ENCODE results near the gene HSFX4. TPM values are rescaled to one million over a fixed set of nuclear protein-coding genes. Genes with fewer than 3 reads are reported as not detected.
"Not testable (repeated sequence)": the region's sequence is repeated elsewhere in the genome, so short reads cannot be mapped to it uniquely, and the experiment has no call there.

HSFX4 gene
- total RNA-seq, 1 experiment from 2014 or later: not detected

GRCh38 chrX:149937871-149938426 is 8.6 kb downstream of the HSFX4 start:
- DNase-seq (ENCODE audit: low read depth): peak; percentile 9

DNA sequence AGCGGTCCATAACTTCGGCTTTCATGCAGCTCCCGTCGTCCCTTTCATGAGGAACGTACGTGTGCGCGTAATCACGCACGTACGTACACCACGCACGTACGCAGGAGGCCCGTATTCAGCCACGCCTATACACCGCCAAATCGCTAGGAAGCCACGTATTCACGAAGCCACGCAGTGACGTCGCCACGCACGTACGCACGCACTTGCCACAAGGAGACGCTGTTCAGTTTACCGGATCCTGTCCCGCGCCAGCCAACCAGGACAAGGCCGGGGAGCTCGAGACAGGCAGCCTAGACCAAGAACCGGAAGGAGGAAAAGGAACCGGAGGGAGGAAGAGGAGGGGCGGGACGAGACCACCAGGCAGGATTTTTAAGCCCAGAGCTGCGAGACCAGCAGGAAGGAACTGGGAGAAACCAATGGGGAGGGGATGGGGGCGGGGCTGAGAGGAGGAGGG is 9.1 kb downstream of the HSFX4 start, which contains the start of gene EOLA2:
EOLA2 (minus strand) TSS at position 65 of the 454 bp plus-strand sequence. CDS start 4,617 bp downstream, outside the sequence.
- DNase-seq (ENCODE audit: low read depth): peak; percentile 99

- DNase-seq (ENCODE audit: low read depth): peak; percentile 92
These were observed 9.7 kb downstream of the HSFX4 start for GRCh38 chrX:149938881-149939654.

GRCh38 chrX:149939655-149939904 is 10.2 kb downstream of the HSFX4 start:
- no peak for DNase-seq (ENCODE audit: low read depth)

GRCh38 chrX:149939905-149940673 is 10.7 kb downstream of the HSFX4 start:
- DNase-seq (ENCODE audit: low read depth): peak; percentile 98

- DNase-seq (ENCODE audit: low read depth): not testable (repeated sequence)
These were observed 11.3 kb downstream of the HSFX4 start for GRCh38 chrX:149940674-149941024.

- DNase-seq (ENCODE audit: low read depth): not testable (repeated sequence)
These were observed 15.8 kb downstream of the HSFX4 start for GRCh38 chrX:149945087-149945670.

DNA sequence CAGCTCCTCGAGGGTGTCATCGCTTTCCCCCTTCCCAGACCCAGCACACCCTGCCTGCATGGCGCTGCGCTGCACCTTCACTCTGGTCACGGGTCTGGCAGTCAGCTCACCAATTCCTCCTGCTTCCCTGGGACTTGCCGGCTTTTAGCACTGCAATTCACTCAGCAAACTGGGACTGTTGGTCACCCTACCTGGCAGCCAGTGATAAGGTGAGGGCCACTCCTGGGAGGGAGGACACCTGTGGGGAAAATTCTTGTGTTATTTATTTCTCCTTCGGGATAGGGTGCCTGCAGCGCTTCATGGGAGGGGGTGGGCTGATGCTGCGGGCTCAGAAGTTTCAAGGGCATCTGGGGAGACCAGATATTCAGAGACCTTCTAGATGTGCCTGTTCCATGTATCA is 16.4 kb downstream of the HSFX4 start:
- DNase-seq (ENCODE audit: low read depth): not testable (repeated sequence)

- DNase-seq (ENCODE audit: low read depth): not testable (repeated sequence)
These were observed 17.6 kb downstream of the HSFX4 start for GRCh38 chrX:149946932-149947331.

DNA sequence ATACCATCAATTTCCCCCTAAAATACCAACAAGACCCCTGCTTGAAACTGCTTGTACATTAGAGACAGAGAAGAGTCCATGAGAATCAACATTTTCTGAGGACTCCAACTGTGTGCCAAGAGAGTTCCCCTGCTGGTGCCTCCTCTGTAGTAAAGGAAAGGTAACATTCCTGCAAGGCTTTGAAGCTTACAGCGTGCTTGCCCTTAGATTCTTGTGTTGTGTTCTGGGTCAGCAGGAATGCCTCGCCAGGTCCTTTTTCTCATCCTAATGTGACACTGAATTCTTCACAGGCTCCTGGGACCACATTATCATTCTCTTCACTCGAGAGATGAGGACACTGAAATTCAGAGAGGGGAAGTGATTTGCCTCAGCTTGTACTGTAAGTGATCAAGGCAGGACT is 18.6 kb downstream of the HSFX4 start:
- no peak for DNase-seq (ENCODE audit: low read depth)

DNA sequence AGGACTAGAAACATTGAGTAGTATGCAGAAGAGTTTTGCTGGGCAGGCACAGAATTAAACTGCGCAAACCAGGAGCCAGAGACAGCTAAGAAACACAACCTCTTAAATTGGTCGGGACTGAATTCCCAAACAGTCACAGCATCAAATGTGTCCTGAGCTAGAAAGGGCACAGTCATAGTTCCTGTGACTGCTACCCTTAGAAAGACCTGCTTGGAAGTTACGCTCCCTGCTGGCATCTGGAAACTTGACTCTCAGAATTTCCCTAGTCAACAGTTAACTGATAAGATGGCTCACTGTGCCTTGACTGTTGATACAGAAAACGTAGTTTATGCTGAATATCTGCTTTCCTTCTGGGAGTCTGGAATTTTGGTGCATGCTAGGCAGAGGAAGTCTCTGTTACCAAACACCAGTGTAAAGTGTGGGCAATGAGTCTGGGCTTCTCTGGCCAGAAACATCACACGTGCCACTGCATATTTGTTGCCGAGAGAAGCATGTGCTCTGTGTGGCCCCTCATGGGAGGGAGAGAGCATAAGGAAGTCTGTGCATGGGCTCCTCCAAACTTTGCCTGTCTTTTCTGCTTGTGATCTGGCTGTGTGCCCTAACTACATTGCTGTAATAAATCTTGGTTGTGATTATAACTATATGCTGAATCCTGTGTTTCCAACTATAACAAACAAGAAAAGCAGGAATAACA is 20.5 kb downstream of the HSFX4 start:
- DNase-seq (ENCODE audit: low read depth): no peak

DNA sequence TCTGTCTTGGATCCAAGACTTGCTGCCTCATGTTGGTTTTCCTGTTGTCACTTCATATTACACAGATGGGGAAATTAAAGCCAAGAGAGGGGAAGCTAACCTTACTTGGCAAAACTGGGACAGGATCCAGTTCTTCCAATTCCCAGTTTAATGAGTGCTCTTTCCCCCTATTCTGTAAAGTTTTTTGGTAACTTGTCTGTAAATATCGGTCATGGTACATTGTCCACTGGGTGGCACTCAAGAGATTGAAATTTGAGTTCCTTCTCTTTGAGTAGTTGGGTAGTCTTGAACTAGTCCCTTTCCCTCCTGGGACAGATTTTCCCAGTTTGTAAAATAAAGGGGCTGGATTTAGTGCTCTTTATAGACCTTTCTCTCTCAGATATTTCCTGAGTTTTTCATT is 21.3 kb downstream of the HSFX4 start:
- DNase-seq (ENCODE audit: low read depth): peak; percentile 57

GRCh38 chrX:149961572-149961971 is 32.2 kb downstream of the HSFX4 start:
- no peak for DNase-seq (ENCODE audit: low read depth)

DNA sequence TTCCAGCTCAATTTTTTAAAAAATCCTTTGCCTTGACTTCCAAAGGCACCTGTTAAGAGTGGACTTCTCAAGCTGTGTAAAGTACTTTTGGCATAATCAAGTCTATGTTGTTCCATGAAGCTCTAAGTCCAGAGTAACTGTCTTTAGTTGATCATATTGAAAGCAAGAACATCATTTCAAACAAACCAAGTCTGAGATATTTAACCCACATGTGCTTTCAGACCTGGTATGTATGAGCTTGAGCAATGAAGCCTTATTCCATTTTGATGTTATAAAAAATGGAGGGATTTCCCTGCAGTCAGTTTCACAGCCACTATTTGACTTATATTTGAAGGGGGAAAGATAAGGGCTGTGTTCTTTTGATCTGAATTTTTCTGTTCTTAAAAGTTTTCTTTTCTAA is 32.6 kb downstream of the HSFX4 start:
- no peak for DNase-seq (ENCODE audit: low read depth)

- DNase-seq (ENCODE audit: low read depth): peak; percentile 69
These were observed 33.7 kb downstream of the HSFX4 start for GRCh38 chrX:149962859-149963757.

GRCh38 chrX:149979126-149979644 is 49.8 kb downstream of the HSFX4 start:
- DNase-seq (ENCODE audit: low read depth): no peak

Measured in RPMI7951 (cell line).